K562 (cell line): Measurements from ENCODE around the gene CBX1.

Source experiments
- JUN ChIP-seq, 2 experiments: sonication (generic) in 1 of 2; formaldehyde crosslinking in 1 of 2; IDR thresholded peaks; 2 replicates each; pipeline versions ENCODE4 v1.6.1 to v1.8.0; 2012 to 2022; ENCODE audit warnings: borderline replicate concordance in 2 of 2, mild to moderate bottlenecking in 2 of 2, improper control_type of control experiment in 1 of 2, low read depth in 1 of 2, low read length in 1 of 2, missing genetic modification reagents in 1 of 2
- KLF6 ChIP-seq: fragments of 250-450 bp; sonication (Bioruptor Pico); IDR thresholded peaks from 2 replicates; pipeline ENCODE4 v1.4.0; 2020; ENCODE audit warnings: mild to moderate bottlenecking, moderate library complexity, borderline replicate concordance
- NR3C1 ChIP-seq: sonication (generic); formaldehyde crosslinking; IDR thresholded peaks from 2 replicates; pipeline ENCODE4 v1.8.1; 2022; ENCODE audit warnings: missing genetic modification reagents
- PBX2 ChIP-seq, 2 experiments: IDR thresholded peaks in 1 of 2; conservative IDR thresholded peaks in 1 of 2; 2 replicates each; pipeline ENCODE4 v1.6.1; 2016; ENCODE audit warnings: low read depth in 2 of 2, mild to moderate bottlenecking in 1 of 2, missing compliant biosample characterization in 1 of 2, missing genetic modification characterization in 1 of 2, moderate library complexity in 1 of 2
- PHTF2 ChIP-seq: fragments of 250-450 bp; sonication (Bioruptor Pico); IDR thresholded peaks from 2 replicates; pipeline ENCODE4 v1.5.0; 2021; ENCODE audit warnings: mild to moderate bottlenecking
- RAD21 ChIP-seq, 2 experiments: fragments of 250-450 bp in 1 of 2; fragments of 450-650 bp in 1 of 2; sonication (Bioruptor Pico) in 1 of 2; formaldehyde crosslinking in 1 of 2; IDR thresholded peaks in 1 of 2; conservative IDR thresholded peaks in 1 of 2; 2 replicates each; pipeline versions ENCODE4 v1.4.0 to v1.8.0; 2020 to 2022; ENCODE audit warnings: mild to moderate bottlenecking in 2 of 2, moderate library complexity in 1 of 2
- SP1 ChIP-seq: sonication (generic); formaldehyde crosslinking; IDR thresholded peaks from 2 replicates; pipeline ENCODE4 v1.8.1; 2022; ENCODE audit warnings: mild to moderate bottlenecking, missing genetic modification reagents
- TCF7L2 ChIP-seq: fragments of 150-350 bp; IDR thresholded peaks from 2 replicates; pipeline ENCODE4 v1.6.1; 2016; ENCODE audit warnings: low read depth, mild to moderate bottlenecking, low read length, moderate library complexity
- ZBTB43 ChIP-seq: sonication (generic); formaldehyde crosslinking; IDR thresholded peaks from 2 replicates; pipeline ENCODE4 v1.8.0; 2023; ENCODE audit warnings: mild to moderate bottlenecking, missing genetic modification reagents
- ZFX ChIP-seq: sonication (generic); formaldehyde crosslinking; IDR thresholded peaks from 2 replicates; pipeline ENCODE4 v1.8.0; 2022; ENCODE audit warnings: mild to moderate bottlenecking, missing genetic modification reagents, moderate library complexity

GRCh38 chr17:48100591-48101011, 677 bp downstream of the CBX1 start:
- TF ChIP-seq NR3C1 (CRISPR knock-in tag): no peak
- no peak for TF ChIP-seq PHTF2 (CRISPR knock-in tag)
- no peak for TF ChIP-seq PBX2 (CRISPR knock-in tag; IDR thresholded peaks at IDR 0.05; ENCODE audit: low read depth)
- TF ChIP-seq PBX2 (tag; conservative IDR thresholded peaks at IDR 0.05; ENCODE audit: low read depth): no peak
- no peak for TF ChIP-seq ZBTB43 (CRISPR knock-in tag)
- no peak for TF ChIP-seq ZFX
- no peak for TF ChIP-seq TCF7L2
- no peak for TF ChIP-seq RAD21 (CRISPR knock-in tag; conservative IDR thresholded peaks at IDR 0.05 in 1 of 2, IDR thresholded peaks at IDR 0.05 in 1 of 2)
- no peak for TF ChIP-seq JUN (IDR thresholded peaks at IDR 0.05; ENCODE audit: borderline replicate concordance, low read depth, low read length)
- TF ChIP-seq JUN (CRISPR knock-in tag; IDR thresholded peaks at IDR 0.05; ENCODE audit: borderline replicate concordance): no peak
- no peak for TF ChIP-seq SP1 (CRISPR knock-in tag)
- no peak for TF ChIP-seq KLF6
